Measurements from ENCODE around the gene PROSER3. TPM values are rescaled to one million over a fixed set of nuclear protein-coding genes. Genes with fewer than 3 reads are reported as not detected.
A peak's percentile ranks its signal among the peaks of the same experiment; 100 is the strongest.

Gene PROSER3
- total and polyA plus RNA-seq, 9 of the 15 experiments (the other 6 are each of a cell fraction or from before 2014, with no cell fraction given): 1.0 to 39.5 (median 5.1) TPM

- TF ChIP-seq, protein P1, sequence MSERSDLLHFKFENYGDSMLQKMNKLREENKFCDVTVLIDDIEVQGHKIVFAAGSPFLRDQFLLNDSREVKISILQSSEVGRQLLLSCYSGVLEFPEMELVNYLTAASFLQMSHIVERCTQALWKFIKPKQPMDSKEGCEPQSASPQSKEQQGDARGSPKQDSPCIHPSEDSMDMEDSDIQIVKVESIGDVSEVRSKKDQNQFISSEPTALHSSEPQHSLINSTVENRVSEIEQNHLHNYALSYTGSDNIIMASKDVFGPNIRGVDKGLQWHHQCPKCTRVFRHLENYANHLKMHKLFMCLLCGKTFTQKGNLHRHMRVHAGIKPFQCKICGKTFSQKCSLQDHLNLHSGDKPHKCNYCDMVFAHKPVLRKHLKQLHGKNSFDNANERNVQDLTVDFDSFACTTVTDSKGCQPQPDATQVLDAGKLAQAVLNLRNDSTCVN (CRISPR knock-in tag; IDR thresholded peaks at IDR 0.05): no peak
- TF ChIP-seq ARID2 (IDR thresholded peaks at IDR 0.05) (peak; percentile 88), MXI1 (IDR thresholded peaks at IDR 0.05; ENCODE audit: low read depth, low read length) (no peak), ZKSCAN1 (IDR thresholded peaks at IDR 0.05; ENCODE audit: low read depth, low read length) (no peak), MCM2 (IDR thresholded peaks at IDR 0.05; ENCODE audit: low read depth) (no peak), PPARD (CRISPR knock-in tag; IDR thresholded peaks at IDR 0.05) (no peak), SUPT5H (IDR thresholded peaks at IDR 0.05) (peak; percentile 66), RCOR1 (IDR thresholded peaks at IDR 0.05; ENCODE audit: borderline replicate concordance in 1 of 2, low read depth in 2 of 2, low read length in 2 of 2) (peak in 1 of 2 experiments; percentile 83; a peak in 2 of 4 replicates), POLR2A (conservative IDR thresholded peaks at IDR 0.05) (peak; percentile 63), MTA1 (IDR thresholded peaks at IDR 0.05; ENCODE audit: borderline replicate concordance) (peak; percentile 78; the same call in 1 of the 2 replicates), DMBX1 (CRISPR knock-in tag; IDR thresholded peaks at IDR 0.05; ENCODE audit: borderline replicate concordance) (peak; percentile 51; the same call in 1 of the 2 replicates), ZNF24 (IDR thresholded peaks at IDR 0.05) (0 out of 2 replicates have a peak, but pooled peaks have one; percentile 22), ADNP (tag; IDR thresholded peaks at IDR 0.05) (no peak), CBFA2T2 (conservative IDR thresholded peaks at IDR 0.05) (no peak; the same call in 1 of the 2 replicates), EGR1 (conservative IDR thresholded peaks at IDR 0.05) (peak; percentile 98)
- TF ChIP-seq, protein P2, sequence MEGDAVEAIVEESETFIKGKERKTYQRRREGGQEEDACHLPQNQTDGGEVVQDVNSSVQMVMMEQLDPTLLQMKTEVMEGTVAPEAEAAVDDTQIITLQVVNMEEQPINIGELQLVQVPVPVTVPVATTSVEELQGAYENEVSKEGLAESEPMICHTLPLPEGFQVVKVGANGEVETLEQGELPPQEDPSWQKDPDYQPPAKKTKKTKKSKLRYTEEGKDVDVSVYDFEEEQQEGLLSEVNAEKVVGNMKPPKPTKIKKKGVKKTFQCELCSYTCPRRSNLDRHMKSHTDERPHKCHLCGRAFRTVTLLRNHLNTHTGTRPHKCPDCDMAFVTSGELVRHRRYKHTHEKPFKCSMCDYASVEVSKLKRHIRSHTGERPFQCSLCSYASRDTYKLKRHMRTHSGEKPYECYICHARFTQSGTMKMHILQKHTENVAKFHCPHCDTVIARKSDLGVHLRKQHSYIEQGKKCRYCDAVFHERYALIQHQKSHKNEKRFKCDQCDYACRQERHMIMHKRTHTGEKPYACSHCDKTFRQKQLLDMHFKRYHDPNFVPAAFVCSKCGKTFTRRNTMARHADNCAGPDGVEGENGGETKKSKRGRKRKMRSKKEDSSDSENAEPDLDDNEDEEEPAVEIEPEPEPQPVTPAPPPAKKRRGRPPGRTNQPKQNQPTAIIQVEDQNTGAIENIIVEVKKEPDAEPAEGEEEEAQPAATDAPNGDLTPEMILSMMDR (IDR thresholded peaks at IDR 0.05 in 2 of 3, conservative IDR thresholded peaks at IDR 0.05 in 1 of 3; ENCODE audit: insufficient read depth in 2 of 3, low read depth in 1 of 3, low read length in 3 of 3): peak; percentile 88 to 96 (median 95)
Measured at GRCh38 chr19:35716801-35717664, 40.9 kb upstream of the PROSER3 start (continued).

Data from K562 (cell line).